SU-DHL-6 (cell line): ENCODE results near the gene ABHD8.

ENCODE experiments used
- EZH2phosphoT487 ChIP-seq: fragments of 200-600 bp; sonication (generic), shearing (Covaris generic); conservative IDR thresholded peaks from 2 replicates; pipeline ENCODE4 v1.6.1; 2018; ENCODE audit warnings: mild to moderate bottlenecking, antibody characterized with exemption, low read length, moderate library complexity, mixed read lengths
- TF ChIP-seq, protein P1 (sequence below): fragments of 200-600 bp; sonication (generic); IDR thresholded peaks from one replicate; pipeline ENCODE4 v1.5.1; 2017; ENCODE audit warnings: antibody characterized with exemption, mild to moderate bottlenecking, low read length, moderate library complexity; ENCODE audit not compliant: insufficient read depth, poor library complexity, severe bottlenecking

DNA sequence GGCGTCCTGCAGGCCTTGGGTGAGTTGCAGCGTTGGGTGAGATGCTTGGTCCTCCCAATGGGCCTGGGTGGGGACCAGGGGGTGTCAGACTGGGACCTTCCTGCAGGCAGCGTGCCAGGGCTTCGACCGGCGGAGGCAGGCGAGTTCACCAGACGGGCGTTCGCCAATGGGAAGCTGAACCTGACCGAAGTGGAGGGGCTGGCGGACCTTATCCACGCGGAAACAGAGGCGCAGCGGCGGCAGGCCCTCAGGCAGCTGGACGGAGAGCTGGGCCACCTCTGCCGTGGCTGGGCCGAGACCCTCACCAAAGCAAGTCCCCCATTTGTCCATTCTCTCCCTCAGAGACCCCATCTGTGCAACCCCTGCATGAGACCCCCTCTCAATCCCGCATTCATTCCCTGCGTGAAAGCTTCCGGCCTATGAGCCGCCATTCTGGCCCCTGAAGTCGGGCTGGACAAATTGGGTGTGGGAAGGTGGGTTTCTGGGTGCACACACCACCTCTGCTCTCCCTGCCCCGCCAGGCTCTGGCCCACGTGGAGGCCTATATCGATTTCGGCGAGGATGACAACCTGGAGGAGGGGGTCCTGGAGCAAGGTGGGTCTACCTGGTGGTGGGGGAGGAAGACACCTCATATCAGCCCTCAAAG lies 35.3 kb upstream of the ABHD8 start:
- TF ChIP-seq, protein P1, sequence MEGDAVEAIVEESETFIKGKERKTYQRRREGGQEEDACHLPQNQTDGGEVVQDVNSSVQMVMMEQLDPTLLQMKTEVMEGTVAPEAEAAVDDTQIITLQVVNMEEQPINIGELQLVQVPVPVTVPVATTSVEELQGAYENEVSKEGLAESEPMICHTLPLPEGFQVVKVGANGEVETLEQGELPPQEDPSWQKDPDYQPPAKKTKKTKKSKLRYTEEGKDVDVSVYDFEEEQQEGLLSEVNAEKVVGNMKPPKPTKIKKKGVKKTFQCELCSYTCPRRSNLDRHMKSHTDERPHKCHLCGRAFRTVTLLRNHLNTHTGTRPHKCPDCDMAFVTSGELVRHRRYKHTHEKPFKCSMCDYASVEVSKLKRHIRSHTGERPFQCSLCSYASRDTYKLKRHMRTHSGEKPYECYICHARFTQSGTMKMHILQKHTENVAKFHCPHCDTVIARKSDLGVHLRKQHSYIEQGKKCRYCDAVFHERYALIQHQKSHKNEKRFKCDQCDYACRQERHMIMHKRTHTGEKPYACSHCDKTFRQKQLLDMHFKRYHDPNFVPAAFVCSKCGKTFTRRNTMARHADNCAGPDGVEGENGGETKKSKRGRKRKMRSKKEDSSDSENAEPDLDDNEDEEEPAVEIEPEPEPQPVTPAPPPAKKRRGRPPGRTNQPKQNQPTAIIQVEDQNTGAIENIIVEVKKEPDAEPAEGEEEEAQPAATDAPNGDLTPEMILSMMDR = no peak
- TF ChIP-seq EZH2phosphoT487 = no peak
